Prostate gland (tissue), 2 donors: ENCODE measurements around the gene VPS13D.

Source experiments
- POLR2A ChIP-seq: fragments of 450-650 bp; IDR thresholded peaks from one replicate; pipeline ENCODE4 v1.6.1; 2016; ENCODE audit warnings: antibody characterized with exemption, mild to moderate bottlenecking
- TF ChIP-seq, protein P1 (sequence below), 4 experiments: fragments of 200-600 bp in 2 of 4; fragments of 450-650 bp in 2 of 4; sonication (generic) in 2 of 4; IDR thresholded peaks; 1 replicate in 3 of 4; 2 replicates in 1 of 4; pipeline ENCODE4 v1.5.1; 2016 to 2019; ENCODE audit warnings: antibody characterized with exemption in 4 of 4, mild to moderate bottlenecking in 2 of 4, moderate library complexity in 2 of 4

DNA sequence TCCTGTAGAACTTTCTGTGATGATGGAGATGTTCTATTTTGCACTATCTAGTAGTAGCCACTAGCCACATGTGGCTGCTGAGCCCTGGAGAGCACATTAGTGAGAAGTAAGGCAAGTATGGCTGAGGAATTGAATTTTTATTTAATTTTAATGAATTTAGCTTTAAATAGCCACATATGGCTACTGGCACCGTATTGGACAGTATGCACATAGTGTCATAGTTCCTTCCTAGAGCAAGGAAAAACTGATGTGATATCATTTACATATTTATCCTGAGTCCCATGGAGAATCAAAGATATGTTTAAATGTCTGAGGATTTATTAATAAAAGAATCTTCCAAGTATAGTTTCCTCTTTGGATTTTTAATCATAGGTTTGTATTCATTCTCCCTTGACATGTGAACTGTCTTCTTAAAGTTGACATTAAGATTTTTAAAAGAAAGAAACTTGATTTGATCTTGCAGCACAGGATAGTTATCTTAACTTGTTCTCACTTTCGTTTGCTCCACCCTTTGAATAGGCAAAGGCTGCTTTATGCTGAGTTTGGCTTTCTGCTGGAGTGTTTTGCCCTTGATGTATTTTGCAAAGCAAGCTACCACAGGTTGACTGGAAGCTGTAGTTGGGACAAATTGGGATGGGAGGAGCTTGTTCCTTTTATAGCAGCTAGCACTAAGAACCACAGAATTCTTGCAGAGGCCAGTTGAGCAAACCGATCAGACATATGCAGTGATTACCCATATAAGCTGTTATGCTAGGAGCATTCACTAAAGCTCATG, 129.7 kb downstream of the VPS13D start:
- TF ChIP-seq, protein P1, sequence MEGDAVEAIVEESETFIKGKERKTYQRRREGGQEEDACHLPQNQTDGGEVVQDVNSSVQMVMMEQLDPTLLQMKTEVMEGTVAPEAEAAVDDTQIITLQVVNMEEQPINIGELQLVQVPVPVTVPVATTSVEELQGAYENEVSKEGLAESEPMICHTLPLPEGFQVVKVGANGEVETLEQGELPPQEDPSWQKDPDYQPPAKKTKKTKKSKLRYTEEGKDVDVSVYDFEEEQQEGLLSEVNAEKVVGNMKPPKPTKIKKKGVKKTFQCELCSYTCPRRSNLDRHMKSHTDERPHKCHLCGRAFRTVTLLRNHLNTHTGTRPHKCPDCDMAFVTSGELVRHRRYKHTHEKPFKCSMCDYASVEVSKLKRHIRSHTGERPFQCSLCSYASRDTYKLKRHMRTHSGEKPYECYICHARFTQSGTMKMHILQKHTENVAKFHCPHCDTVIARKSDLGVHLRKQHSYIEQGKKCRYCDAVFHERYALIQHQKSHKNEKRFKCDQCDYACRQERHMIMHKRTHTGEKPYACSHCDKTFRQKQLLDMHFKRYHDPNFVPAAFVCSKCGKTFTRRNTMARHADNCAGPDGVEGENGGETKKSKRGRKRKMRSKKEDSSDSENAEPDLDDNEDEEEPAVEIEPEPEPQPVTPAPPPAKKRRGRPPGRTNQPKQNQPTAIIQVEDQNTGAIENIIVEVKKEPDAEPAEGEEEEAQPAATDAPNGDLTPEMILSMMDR (IDR thresholded peaks at IDR 0.05): no peak
- TF ChIP-seq POLR2A: no peak
